Bone marrow (tissue), 2 donors: Measurements from ENCODE around the gene TP53I3.
A peak's percentile ranks its signal among the peaks of the same experiment; 100 is the strongest.
"Not testable (repeated sequence)": the region's sequence is repeated elsewhere in the genome, so short reads cannot be mapped to it uniquely, and the experiment has no call there.

ENCODE experiments used
- DNase-seq, 2 donors: peaks; one replicate each; lab custom pipeline; 2025; lab: John Stamatoyannopoulos, UW

The TP53I3 gene, protein sequence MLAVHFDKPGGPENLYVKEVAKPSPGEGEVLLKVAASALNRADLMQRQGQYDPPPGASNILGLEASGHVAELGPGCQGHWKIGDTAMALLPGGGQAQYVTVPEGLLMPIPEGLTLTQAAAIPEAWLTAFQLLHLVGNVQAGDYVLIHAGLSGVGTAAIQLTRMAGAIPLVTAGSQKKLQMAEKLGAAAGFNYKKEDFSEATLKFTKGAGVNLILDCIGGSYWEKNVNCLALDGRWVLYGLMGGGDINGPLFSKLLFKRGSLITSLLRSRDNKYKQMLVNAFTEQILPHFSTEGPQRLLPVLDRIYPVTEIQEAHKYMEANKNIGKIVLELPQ

DNA sequence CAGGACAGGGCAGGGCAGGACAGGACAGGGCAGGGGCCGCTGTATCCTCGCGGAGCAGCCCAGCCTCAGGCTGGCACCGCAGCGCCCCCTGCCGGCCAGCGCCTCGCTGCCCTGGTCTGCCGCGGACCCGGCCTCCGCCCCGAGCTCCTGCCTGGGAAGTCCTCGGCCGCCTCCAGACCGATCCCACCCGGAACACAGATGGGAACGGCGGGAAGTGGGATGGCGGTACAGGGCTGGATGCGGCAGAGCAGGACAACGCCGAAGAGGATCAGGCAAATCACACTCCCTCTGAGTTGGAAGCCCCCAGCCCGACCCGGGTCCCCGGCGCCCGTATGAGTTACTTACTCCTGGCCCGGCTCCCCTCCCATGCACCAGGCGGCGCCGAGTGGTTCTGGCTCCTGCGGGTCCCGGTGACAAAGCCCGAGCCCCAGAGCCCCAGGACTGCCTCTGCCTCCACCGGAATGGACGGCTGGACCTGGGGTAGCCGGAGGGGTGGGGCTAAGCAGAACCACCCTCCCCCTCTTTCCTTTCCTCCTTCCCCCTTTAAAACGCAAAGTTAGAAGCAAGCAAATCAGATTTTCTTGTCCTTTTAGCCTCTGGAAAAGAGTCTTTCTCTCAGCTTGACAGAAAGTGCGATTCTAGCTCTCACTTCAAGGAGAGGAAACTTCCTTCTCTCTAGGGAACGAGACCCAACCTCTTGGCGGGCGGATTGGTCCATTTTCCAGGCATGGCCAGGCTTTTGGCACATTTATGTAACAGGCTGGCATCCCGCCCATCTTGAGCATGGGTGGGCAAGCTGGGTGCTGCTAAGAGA, at the start of gene TP53I3:
Gene TP53I3 (minus strand): TSS at position 449 of the 814 bp plus-strand sequence. CDS start 508 bp downstream, outside the sequence.
- DNase-seq, result peak; percentile 78 to 93

DNA sequence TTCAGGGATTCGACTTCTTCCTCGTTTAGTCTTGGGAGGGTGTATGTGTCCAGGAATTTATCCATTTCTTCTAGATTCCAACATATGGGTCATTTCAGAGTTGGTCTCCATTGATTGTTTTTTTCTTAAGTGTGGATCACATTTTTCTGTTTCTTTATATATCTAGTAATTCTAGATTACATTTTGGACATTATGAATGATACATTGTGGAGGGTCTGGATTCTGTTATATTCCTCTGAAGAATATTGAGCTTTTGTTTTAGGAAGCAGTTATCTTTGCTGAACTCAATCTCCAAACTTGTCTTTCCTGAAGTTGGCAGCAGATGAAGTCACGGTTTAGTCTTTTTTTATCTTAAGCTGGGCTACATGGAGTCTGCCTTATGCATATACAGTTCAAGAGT, 47.9 kb upstream of the TP53I3 start:
- no peak for DNase-seq

DNA sequence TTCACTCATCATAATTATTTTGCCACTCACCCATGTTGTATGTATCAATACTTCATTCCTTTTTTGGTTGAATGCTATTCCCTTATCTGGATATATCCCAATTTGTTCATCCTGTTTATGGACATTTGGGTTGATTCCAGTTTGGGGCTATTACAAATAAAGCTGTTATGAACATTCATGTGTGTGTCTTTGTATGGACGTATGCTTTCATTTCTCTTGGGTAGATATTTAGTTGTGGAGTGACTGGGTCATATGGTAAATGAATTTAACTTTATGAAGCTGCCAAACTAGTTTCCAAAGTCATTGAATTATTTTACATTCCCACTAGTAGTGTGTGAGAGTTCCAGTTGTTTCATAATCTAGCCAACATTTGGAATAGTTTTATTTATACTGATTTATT, 41.3 kb upstream of the TP53I3 start:
- no peak for DNase-seq

DNA sequence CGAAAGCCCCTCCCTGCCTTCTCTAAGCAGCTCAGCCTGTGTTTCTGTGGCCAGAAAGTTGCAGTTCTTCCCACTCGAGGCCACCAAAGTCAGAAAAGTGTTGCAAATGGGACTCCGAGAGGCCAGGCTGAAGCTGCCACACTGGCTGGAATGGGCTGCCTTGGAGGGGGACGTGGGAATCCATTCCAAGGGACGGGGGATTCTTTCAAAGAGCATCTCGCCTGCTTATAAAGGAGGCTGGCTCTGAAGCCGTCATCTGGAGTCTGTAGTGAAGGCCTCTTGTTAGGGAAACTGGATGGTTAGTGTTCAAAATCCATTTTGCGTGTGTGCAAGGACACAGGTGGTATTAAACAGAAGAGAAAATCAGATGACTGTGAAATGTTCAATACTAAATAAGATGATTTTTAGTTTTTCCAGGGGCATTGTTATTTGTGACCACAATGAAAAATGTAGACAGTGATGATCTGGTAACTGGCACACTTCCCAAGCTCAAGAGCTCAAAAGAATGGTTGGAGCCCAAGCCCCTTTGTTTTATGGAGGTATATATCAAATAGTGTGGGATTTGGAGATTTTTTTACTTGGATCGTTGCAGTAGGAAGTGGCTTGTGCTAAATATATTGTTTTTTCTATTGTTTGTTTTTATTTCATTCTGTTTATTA, 39.4 kb upstream of the TP53I3 start:
- DNase-seq, result no peak

DNA sequence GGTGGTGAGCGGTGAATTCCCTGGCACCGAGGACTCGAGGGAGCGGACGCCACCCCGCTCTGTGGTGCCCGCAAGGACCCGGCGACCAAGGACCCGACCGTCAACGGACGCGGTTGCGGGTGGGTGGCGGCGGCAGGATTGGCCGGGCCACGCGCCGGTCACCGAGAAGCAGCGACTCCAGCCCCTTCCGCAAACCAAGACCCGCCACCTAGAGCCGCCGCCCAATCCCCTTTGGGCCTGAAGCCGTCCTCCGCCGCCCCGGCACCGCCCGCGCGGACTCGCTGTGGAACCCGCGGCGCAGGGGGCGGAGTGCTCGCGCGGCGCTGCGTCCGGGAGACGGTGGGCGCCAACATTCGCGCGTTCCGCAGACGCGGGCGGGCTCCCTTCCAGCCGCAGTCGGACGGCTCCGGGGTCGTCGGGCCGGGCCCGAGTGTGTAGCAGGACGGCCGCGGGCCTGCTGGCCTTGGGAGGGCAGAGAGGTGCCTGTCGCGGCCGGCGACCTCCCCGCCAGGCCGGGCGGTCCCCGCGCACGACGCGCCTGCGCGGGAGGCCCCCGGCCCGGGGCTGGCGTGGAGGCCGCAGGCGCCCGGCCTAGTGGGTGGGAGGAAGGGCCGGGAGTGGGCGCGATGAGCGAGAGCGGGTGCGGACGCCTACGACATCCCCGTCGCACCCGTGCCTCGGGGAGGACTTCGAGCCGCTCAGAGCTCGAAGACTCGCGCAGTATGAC, 38.7 kb upstream of the TP53I3 start, which contains the start of the genes FAM228B and PFN4:
Gene FAM228B (plus strand): TSS at position 275 of the 727 bp plus-strand sequence. CDS start 893 bp downstream, outside the sequence.
Gene PFN4 (minus strand): TSS at position 140 of the 727 bp plus-strand sequence. CDS start 799 bp downstream, outside the sequence.
- peak; percentile 46 to 62 for DNase-seq

DNA sequence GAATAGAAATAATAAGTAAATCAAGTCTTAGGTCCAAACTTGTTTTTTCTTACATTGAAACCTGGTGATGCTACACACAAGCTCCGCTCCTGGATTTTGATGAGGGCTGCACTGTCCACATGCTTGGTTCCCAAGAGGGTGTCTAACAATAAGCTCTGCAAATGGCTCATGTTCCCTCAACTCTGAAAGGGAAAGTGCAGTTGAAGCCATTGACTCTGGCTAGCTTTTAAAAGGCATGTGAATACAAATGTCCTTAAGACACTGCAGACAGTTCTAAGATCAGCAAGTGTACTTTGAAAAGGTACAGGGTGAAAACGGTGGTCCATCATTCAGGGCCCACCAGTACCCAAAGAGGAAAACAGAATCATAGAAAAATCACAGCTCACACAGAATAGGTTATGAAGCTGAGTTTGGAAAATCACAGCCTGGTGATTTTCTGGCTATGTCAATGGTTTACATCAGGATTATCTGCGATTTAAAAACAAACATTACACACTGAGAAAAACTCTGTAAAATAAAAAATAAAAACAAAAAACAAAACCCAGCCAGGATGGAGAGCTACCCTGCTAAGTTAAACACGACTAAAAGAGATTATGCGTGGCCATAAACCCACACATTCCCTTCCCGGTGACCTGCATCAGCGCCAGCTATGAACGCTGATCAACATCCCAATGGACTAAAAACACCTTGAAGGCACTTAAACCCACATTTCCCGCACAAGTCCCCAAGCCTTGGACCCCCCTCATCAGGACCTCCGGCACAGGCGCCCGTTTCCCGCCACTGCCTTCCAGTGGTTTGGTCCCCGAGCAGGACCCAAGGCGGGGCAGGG, 37.9 kb upstream of the TP53I3 start:
- peak in 1 of 2 donors; percentile 59 for DNase-seq

DNA sequence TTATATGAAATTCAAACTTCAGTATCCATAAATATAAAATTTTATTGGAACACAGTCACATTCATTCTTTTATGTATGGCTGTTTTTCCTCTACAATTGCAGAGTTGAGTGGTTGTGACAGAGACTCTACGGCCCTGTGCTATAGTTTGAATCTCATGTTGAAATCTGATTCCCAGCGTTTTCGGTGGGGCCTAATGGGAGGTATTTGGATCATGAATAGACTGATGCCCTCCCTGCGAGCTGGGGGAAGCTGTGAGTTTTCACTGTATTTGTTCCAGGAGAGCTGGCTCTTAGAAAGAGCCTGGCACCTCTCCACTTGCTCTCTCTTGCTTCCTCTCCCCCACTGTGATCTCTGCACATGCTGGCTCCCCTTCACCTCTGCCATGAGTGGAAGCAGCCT, 36.8 kb upstream of the TP53I3 start:
- DNase-seq, result no peak

DNA sequence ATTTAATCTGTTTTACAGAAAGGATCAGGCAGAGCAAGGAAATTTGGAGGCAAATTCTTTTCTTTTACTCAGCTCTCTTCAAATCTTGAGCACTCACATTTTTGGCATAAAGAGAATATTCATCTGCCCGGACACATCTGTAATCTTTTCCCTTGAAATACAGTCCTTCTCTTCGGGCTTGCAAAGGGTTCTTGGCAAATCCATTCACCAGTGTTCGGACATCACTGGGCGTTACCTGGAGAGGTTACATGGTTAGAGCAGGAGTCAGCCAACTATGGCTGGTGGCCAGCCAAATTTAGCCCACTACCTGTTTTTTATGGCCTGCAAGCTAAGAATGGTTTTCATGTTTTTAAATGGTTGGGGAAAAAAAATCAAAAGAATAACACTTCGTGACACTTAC, 36.4 kb upstream of the TP53I3 start:
- DNase-seq, result no peak

DNA sequence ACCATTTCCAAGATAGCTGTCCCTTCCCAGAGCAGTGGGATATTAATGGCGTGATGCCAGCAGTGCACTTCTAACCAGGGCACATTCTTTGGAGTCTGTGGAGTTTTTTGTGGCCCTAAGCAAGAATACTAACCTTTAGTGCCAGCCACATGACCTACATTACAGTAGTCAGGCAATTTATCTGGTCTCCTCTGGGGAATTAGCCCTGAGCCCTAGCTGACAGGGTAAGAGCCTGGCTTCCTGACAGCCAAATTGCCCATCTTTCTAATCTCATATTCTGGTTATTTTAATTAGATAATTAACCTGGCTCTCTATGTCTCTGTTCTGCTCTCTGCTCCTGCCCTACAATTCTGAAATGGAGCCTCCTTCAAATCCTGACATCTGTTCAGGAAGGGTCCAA, 33.3 kb upstream of the TP53I3 start:
- DNase-seq, result no peak

DNA sequence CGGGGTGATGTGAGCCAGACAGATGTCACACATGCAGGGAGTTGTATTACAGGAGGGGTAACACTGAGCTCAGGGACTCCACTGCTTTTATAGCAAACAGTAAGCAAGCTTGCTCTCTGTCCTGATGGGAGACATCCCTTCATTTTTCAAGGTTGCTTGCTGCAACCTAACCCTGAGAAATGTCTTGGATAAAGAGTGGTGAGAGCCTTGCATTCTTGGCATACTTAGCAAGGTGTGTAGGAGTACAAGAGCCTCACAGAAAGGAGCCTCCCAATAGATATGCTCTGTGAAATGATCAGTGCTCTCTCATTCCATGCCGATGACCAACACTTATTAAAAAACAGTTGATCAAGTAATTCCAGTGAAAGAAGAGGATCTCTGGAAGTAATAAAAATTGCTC, 30.4 kb upstream of the TP53I3 start:
- no peak for DNase-seq

DNA sequence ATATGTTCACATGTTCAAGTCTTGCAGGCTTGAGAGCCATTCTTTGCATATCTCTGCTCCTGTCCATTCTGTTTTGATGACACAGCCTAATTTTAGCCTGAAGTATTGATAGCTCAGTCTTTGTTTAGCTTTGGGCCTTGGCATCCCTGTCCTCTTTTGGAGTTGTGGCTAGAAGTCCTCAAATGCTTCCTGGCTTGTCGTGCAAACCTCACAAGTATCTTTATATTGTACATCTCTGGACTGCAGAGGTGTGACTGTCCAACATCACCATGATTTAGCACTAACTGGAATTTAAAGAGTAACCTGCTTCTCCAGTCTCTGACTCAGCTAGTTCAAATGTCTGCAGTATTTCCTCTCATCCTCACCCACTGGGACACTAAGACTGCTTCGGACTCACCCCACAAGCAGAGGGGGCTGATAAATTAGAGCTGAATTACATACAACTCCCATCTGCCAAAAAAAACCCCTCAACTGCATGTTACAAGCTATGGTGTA, 26.8 kb upstream of the TP53I3 start:
- no peak for DNase-seq

DNA sequence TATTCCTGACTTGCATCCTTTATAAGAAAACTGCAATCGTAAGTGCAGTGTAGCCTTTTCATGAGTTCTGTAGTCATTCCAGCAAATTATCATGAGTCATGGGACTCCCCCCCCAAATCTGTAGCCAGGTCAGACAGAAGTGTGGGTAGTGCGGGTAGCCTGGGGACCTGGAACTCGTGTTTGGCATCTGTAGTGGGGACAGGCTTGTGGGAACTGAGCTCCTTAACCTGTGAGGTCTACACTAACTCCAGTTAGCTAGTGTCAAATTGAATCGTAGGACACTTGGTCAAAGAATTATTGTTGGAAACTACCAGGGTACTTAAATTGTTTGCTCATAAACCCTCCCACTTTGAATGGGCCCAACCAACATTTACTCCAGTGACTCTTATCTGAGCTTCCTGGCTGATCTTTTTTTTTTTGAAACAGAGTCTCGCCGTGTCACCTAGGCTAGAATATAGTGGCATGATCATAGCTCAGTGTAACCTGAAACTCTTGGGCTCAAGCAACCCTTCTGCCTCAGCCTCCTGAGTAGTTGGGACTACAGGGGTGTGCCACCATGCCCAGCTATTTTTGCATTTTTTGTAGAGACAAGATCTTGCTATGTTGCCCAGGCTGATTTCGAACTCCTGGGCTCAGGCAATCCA, 26.1 kb upstream of the TP53I3 start:
- DNase-seq, result no peak

DNA sequence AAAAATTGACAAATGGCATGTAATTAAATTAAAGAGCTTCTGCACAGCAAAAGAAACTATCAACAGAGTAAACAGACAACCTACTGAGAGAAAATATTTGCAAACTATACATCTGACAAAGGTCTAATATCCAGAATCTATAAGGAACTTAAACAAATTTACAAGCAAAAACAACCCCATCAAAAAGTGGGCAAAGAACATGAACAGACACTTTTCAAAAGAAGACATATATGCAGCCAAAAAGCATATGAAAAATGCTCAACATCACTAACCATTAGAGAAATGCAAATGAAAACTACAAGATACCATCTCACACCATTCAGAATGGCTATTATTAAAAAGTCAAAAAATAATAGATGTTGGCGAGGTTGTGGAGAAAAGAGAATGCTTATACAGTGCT, 24.8 kb upstream of the TP53I3 start:
- not testable (repeated sequence) for DNase-seq

DNA sequence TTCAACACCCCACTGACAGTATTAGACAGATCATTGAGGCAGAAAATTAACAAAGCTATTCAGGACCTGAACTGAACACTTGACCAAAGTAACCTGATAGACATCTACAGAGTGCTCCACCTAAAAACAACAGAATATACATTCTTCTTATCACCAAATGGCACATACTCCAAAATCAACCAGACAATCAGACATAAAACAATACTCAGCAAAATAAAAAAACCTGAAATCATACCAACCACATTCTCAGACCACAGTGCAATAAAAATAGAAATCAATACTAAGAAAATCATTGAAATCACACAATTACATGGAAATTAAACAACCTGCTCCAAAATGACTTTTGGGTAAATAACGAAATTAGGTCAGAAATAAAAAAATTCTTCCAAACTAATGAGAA, 22.7 kb upstream of the TP53I3 start:
- no peak for DNase-seq

DNA sequence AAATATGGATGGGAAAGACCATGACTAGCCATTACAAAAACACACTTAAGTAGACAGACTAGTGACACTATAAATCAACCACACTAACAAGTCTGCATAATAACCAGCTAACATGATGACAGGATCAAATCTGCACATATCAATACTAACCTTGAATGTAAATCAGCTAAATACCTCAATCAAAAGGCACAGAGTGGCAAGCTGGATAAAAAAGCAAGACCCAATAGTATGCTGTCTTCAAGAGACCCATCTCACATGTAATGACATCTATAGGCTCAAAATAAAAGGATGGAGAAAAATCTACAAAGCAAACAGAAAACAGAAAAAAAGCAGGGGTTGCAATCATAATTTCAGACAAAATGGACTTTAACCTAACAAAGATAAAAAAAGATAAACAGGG, 22.2 kb upstream of the TP53I3 start:
- no peak for DNase-seq

DNA sequence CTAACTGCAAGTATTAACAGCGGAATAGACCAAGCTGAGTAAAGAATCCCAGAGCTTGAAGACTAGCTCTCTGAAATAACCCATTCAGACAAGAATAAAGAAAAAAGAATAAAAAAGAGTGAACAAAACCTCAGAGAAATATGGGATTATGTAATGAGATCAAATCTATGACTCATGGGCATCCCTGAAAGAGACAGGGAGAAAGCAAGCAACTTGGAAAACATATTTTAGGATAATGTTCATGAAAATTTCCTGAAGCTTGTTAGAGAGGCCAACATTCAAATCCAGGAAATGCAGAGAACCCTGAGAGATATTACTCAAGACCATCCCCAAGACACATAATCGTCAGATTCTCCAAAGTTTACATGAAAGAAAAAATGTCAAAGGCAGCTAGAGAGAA, 21.2 kb upstream of the TP53I3 start:
- DNase-seq, result no peak

DNA sequence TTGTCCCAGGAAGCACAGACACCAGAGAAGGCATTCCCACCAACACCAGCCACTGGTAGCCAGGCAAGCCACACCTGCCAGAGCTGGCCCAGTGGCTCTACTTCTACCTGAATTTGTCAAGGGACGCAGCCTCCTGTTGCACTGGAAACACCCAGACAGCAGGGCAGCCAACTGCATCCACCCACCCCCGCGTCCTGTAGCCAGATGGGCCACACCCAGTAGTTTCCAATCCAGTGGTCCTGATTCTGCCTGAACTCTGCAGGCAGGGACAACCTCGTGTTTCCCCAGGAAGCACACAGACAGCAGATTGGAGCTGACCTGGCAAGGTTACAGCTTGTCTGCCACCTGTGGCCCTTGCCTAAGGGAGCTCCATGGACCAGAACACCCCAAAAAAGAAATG, 20.3 kb upstream of the TP53I3 start:
- no peak for DNase-seq

DNA sequence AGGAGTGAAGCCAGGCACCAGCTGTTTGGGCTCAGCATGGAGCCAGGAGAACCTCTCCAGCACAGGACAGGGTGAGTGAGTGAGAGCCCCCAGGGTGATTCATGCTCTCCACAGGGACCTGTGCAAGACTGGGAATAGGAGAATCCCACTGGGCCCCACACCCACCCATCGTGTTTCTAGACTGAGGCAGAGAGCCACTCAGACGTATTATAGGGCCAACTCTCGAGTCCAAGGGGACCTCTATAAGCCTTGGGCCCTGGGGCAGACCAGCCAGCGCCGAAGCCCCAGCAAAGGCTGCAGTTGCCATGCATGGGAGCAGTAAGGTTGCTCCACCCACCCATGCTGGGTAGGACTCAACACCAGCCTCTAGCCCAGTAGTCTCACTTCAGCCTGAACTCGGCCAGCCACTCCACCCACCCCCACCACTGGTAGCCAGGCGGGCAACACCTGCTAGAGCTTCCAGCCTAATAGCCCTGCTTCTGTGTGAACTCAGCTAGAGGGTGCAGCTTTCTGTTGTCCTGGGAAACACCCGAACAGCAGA, 19.5 kb upstream of the TP53I3 start:
- no peak for DNase-seq

DNA sequence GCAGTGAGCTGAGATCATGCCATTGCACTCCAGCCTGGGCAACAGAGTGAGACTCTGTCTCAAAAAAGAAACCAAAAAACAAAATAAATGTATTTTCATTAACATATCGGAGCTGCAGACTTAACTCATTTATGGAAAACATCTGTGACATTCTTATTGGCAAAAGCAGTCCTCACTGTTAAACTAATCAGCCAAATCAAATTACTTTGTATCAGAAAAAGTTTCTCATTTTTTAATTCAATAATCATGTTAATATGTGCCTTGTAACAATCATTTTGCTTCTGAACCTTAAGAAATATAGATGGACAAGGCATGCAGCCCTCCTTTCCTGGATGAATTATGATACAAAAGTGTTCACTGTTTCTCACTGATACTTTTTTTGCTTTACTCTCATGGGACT, 18.0 kb upstream of the TP53I3 start:
- no peak for DNase-seq

DNA sequence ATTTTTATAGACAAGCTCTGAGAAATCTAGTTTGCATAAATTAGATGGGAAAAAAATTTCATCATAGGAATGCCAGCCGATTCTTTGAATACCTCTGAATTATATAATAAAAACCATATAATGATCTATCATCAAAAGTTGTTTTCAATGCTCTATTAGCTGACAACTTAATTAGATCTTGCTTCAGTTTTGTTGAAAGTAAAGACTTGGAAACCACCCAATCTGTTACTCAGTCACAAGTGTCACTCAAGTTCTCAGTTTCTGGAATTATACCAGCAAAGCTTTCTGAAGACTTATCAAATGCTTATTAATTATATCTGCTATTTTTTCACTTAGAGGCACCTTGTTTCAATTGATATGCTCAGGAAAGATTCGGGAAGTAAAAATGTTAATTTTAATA, 17.4 kb upstream of the TP53I3 start:
- no peak for DNase-seq
